Measurements from ENCODE around the gene GRID2IP.

DNA sequence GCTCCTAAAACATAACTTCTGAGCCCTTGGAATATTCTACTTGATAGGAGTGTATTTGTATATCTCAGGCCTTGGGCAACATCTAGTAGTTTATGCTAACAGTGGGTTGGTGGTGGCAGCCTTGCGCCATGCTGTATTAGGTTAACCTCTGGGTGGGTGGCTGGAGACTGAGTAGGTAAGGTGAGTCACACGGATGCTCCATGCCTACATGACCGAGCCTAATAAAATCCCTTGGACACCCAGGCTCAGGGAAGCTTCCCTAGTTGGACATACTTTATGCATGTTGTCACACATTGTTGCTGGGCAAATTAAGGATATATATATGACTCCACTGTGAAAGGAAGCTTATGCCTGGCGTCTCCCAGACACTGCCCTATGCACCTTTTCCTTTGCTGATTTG is 97.5 kb downstream of the GRID2IP start:
- TF ChIP-seq, protein P1, sequence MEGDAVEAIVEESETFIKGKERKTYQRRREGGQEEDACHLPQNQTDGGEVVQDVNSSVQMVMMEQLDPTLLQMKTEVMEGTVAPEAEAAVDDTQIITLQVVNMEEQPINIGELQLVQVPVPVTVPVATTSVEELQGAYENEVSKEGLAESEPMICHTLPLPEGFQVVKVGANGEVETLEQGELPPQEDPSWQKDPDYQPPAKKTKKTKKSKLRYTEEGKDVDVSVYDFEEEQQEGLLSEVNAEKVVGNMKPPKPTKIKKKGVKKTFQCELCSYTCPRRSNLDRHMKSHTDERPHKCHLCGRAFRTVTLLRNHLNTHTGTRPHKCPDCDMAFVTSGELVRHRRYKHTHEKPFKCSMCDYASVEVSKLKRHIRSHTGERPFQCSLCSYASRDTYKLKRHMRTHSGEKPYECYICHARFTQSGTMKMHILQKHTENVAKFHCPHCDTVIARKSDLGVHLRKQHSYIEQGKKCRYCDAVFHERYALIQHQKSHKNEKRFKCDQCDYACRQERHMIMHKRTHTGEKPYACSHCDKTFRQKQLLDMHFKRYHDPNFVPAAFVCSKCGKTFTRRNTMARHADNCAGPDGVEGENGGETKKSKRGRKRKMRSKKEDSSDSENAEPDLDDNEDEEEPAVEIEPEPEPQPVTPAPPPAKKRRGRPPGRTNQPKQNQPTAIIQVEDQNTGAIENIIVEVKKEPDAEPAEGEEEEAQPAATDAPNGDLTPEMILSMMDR (IDR thresholded peaks at IDR 0.05), result no peak
- TF ChIP-seq POLR2A (IDR thresholded peaks at IDR 0.05) (no peak), EP300 (IDR thresholded peaks at IDR 0.05) (no peak)

All from tibial nerve (tissue), 4 donors.